GM23338 (cell line): ENCODE measurements around the gene MYL6. TPM values are rescaled to one million over a fixed set of nuclear protein-coding genes. Genes with fewer than 3 reads are reported as not detected.

Experiments used
- ATAC-seq: fragments of 200-7000 bp; cut with Tn5 transposase; 3 replicates; pipeline ENCODE4 v1.9.1; 2020
- DNase-seq: peaks from one replicate; pipeline ENCODE4 v3.0.0-alpha.2; 2015; ENCODE audit warnings: low spot score
- H2AFZ ChIP-seq: fragments of 200-600 bp; sonication (generic); 2 replicates; pipeline ENCODE4 v1.8.0; 2016; ENCODE audit warnings: antibody characterized with exemption, mild to moderate bottlenecking, moderate library complexity
- H3F3A ChIP-seq: fragments of 200-600 bp; sonication (generic); replicated peaks from 2 replicates; pipeline ENCODE4 v1.8.0; 2017; ENCODE audit warnings: antibody characterized with exemption, mixed run types, low read depth
- H3K27ac ChIP-seq: fragments of 200-600 bp; sonication (generic); 2 replicates; pipeline ENCODE4 v1.6.1; 2016; ENCODE audit warnings: low read depth
- H3K27me3 ChIP-seq: fragments of 200-600 bp; sonication (generic); 2 replicates; pipeline ENCODE4 v1.8.0; 2016; ENCODE audit warnings: mild to moderate bottlenecking, mixed run types, moderate library complexity; ENCODE audit not compliant: insufficient read depth
- H3K36me3 ChIP-seq: fragments of 200-600 bp; sonication (generic); 2 replicates; pipeline ENCODE4 v1.8.0; 2016; ENCODE audit warnings: mild to moderate bottlenecking; ENCODE audit not compliant: insufficient read depth
- H3K4me1 ChIP-seq: fragments of 200-600 bp; sonication (generic); 2 replicates; pipeline ENCODE4 v1.8.0; 2016; ENCODE audit warnings: mild to moderate bottlenecking, moderate library complexity; ENCODE audit not compliant: insufficient read depth
- H3K4me2 ChIP-seq: fragments of 200-600 bp; sonication (generic); 2 replicates; pipeline ENCODE4 v1.7.1; 2017; ENCODE audit warnings: mixed run types
- H3K4me3 ChIP-seq: fragments of 200-600 bp; sonication (generic); 2 replicates; pipeline ENCODE4 v1.6.1; 2016; ENCODE audit warnings: mixed run types
- H3K79me2 ChIP-seq: fragments of 200-600 bp; sonication (generic); replicated peaks from 2 replicates; pipeline ENCODE4 v1.8.0; 2017; ENCODE audit warnings: mild to moderate bottlenecking; ENCODE audit not compliant: insufficient read depth
- H3K9me2 ChIP-seq: fragments of 200-600 bp; sonication (generic); 2 replicates; pipeline ENCODE4 v1.8.0; 2017; ENCODE audit not compliant: insufficient read depth
- H4K20me1 ChIP-seq: fragments of 200-600 bp; sonication (generic); replicated peaks from 2 replicates; pipeline ENCODE4 v1.8.0; 2017; ENCODE audit warnings: mild to moderate bottlenecking; ENCODE audit not compliant: insufficient read depth
- H3K27ac Mint-ChIP-seq: 2 replicates; pipeline ENCODE4 v1.8.0; 2020; ENCODE audit warnings: inconsistent platforms, mild to moderate bottlenecking, moderate library complexity, mixed read lengths
- H3K27me3 Mint-ChIP-seq: 3 replicates; pipeline ENCODE4 v1.8.0; 2022; ENCODE audit warnings: low read depth, mild to moderate bottlenecking, moderate library complexity, mixed read lengths, inconsistent platforms; ENCODE audit not compliant: insufficient read depth, poor library complexity
- H3K36me3 Mint-ChIP-seq: 3 replicates; pipeline ENCODE4 v1.8.0; 2021; ENCODE audit warnings: low read depth, mild to moderate bottlenecking, inconsistent platforms, moderate library complexity, mixed read lengths
- H3K4me1 Mint-ChIP-seq: 3 replicates; pipeline ENCODE4 v1.8.0; 2020; ENCODE audit warnings: mild to moderate bottlenecking, inconsistent platforms, mixed read lengths
- H3K4me3 Mint-ChIP-seq: 3 replicates; pipeline ENCODE4 v1.8.0; 2021; ENCODE audit warnings: moderate library complexity, mild to moderate bottlenecking, inconsistent platforms, mixed read lengths
- H3K9me3 Mint-ChIP-seq: 3 replicates; pipeline ENCODE4 v1.8.0; 2020; ENCODE audit warnings: moderate library complexity, mild to moderate bottlenecking, inconsistent platforms, mixed read lengths
- CREB1 ChIP-seq: fragments of 250-450 bp; sonication (Bioruptor Pico); IDR thresholded peaks from 2 replicates; pipeline ENCODE4 v1.5.0; 2020; ENCODE audit warnings: low read depth, mild to moderate bottlenecking, moderate library complexity
- CTCF ChIP-seq, 2 experiments: fragments of 200-600 bp in 1 of 2; sonication (generic) in 1 of 2; conservative IDR thresholded peaks; 2 replicates each; pipeline versions ENCODE4 v1.5.1 to v1.6.1; 2016 to 2017; ENCODE audit warnings: antibody characterized with exemption in 2 of 2, low read depth in 2 of 2, mild to moderate bottlenecking in 2 of 2, moderate library complexity in 1 of 2
- ETS1 ChIP-seq: IDR thresholded peaks from 2 replicates; pipeline ENCODE4 v1.6.1; 2016; ENCODE audit warnings: antibody characterized with exemption
- EZH2 ChIP-seq: fragments of 200-600 bp; sonication (generic); IDR thresholded peaks from one replicate; pipeline ENCODE4 v1.8.0; 2017; ENCODE audit warnings: antibody characterized with exemption, mild to moderate bottlenecking, low read depth; ENCODE audit not compliant: unreplicated experiment
- EZH2phosphoT487 ChIP-seq: fragments of 200-600 bp; sonication (generic); IDR thresholded peaks from one replicate; pipeline ENCODE4 v1.8.1; 2018; ENCODE audit warnings: antibody characterized with exemption; ENCODE audit not compliant: unreplicated experiment
- JUNB ChIP-seq: IDR thresholded peaks from one replicate; pipeline ENCODE4 v1.6.1; 2016; ENCODE audit warnings: antibody characterized with exemption; ENCODE audit not compliant: unreplicated experiment
- NANOG ChIP-seq: IDR thresholded peaks from 2 replicates; pipeline ENCODE4 v1.6.1; 2016; ENCODE audit warnings: antibody characterized with exemption, borderline replicate concordance
- POLR2AphosphoS5 ChIP-seq: IDR thresholded peaks from 2 replicates; pipeline ENCODE4 v1.6.1; 2016; ENCODE audit warnings: antibody characterized with exemption, low read depth
- REST ChIP-seq: IDR thresholded peaks from one replicate; pipeline ENCODE4 v1.6.1; 2018; ENCODE audit warnings: antibody characterized with exemption; ENCODE audit not compliant: unreplicated experiment
- STAT1 ChIP-seq: IDR thresholded peaks from one replicate; pipeline ENCODE4 v1.6.1; 2016; ENCODE audit warnings: antibody characterized with exemption; ENCODE audit not compliant: unreplicated experiment
- ZNF114 ChIP-seq: fragments of 250-450 bp; sonication (Bioruptor Pico); IDR thresholded peaks from 2 replicates; pipeline ENCODE4 v1.5.0; 2020; ENCODE audit warnings: mild to moderate bottlenecking, moderate library complexity
- ZNF331 ChIP-seq: fragments of 250-450 bp; sonication (Bioruptor Pico); IDR thresholded peaks from 2 replicates; pipeline ENCODE4 v1.5.0; 2020; ENCODE audit warnings: low read depth, mild to moderate bottlenecking, moderate library complexity
- ZNF462 ChIP-seq: fragments of 250-450 bp; sonication (Bioruptor Pico); IDR thresholded peaks from 2 replicates; pipeline ENCODE4 v1.5.0; 2020; ENCODE audit warnings: mild to moderate bottlenecking, moderate library complexity
- polyA plus RNA-seq: library from polyadenylated mRNA; unstranded; fragments of >200 nt; fragmentation: Nextera tagmentation; extraction: Ambion mirVana; gene quantifications from 2 replicates; pipeline ENCODE4 v1.2.1, GENCODE V29; 2016
- total RNA-seq: library from RNA; depleted of rRNA; stranded (reverse); fragments of >200 nt; shearing (Covaris generic); gene quantifications from 2 replicates; pipeline ENCODE4 v1.2.3, GENCODE V29; 2014

The MYL6 gene
- total and polyA plus RNA-seq, 2 experiments from 2014 or later: 1,092 to 1,545 TPM

GRCh38 chr12:56161690-56162351, 3.7 kb downstream of the MYL6 start:
- peaks cover 25% of the 10 kb centered on the region for H4K20me1 ChIP-seq
- H3K27me3 ChIP-seq: no peaks in the 10 kb centered on the region
- Mint-ChIP-seq H3K27me3 (peaks cover 51% of the 10 kb centered on the region), H3K4me3 (peak overlapping the region; percentile 59; the same call in 2 of the 3 replicates), H3K4me1 (peaks cover 55% of the 10 kb centered on the region), H3K36me3 (peaks cover 88% of the 10 kb centered on the region), H3K27ac (peak overlapping the region; percentile 74), H3K9me3 (no peaks in the 10 kb centered on the region; the same call in 1 of the 3 replicates)
- TF ChIP-seq NANOG (no peak), POLR2AphosphoS5 (no peak; the same call in 1 of the 2 replicates), CTCF (conservative IDR thresholded peaks at IDR 0.05; ENCODE audit: low read depth in 2 of 2) (no peak), EZH2phosphoT487 (no peak), EZH2 (no peak), STAT1 (no peak), ZNF331 (no peak), ETS1 (no peak), JUNB (no peak), ZNF114 (no peak), REST (no peak), CREB1 (CRISPR knock-in tag) (no peak), ZNF462 (CRISPR knock-in tag) (no peak)
- no peak overlapping the region for H2AFZ ChIP-seq
- no peak for ATAC-seq
- H3K4me1 ChIP-seq: peaks cover 45% of the 10 kb centered on the region
- peak overlapping the region; percentile 98 for H3K27ac ChIP-seq
- H3K79me2 ChIP-seq: peaks cover 31% of the 10 kb centered on the region
- H3K4me2 ChIP-seq: no peak overlapping the region
- H3K36me3 ChIP-seq: peaks cover 55% of the 10 kb centered on the region
- H3F3A ChIP-seq: peaks cover 63% of the 10 kb centered on the region
- DNase-seq: peak; percentile 23
- no peaks in the 10 kb centered on the region for H3K9me2 ChIP-seq
- H3K4me3 ChIP-seq: 0 out of 2 replicates have a peak overlapping the region, but pooled peaks have one; percentile 21
